HepG2 (cell line): ENCODE results near the gene SOS2. TPM values are rescaled to one million over a fixed set of nuclear protein-coding genes. Genes with fewer than 3 reads are reported as not detected.

Experiments
- ATAC-seq: fragments of 200-7000 bp; cut with Tn5 transposase; 3 replicates; pipeline ENCODE4 v1.9.1; 2020; ENCODE audit warnings: mild to moderate bottlenecking, moderate library complexity
- BruUV-seq: library from RNA; stranded (reverse); fragments of 400-500 nt; replicated peaks from 2 replicates; lab custom pipeline; 2021; lab: Mats Ljungman, UMichigan
- CTCF ChIA-PET: fragments of 300-600 bp; formaldehyde crosslinking; extraction: SDS; loops from one replicate; lab custom pipeline; 2021; ENCODE audit warnings: low total read pairs, inconsistent platforms, low intra/inter-chr PET ratio; lab: Yijun Ruan, JAX
- POLR2A ChIA-PET: fragments of 350-600 bp; sonication (Branson Sonifier 250); formaldehyde crosslinking; loops from one replicate; lab custom pipeline; 2020; ENCODE audit warnings: antibody characterized with exemption, inconsistent platforms; lab: Yijun Ruan, JAX
- DNase-seq: peaks from one replicate; pipeline ENCODE4 v3.0.0-alpha.2; 2015; ENCODE audit warnings: low spot score
- FAIRE-seq: peaks from 3 replicates; lab custom pipeline; 2011; peaks lifted over from hg19 to GRCh38; lab: Jason Lieb, UNC
- H2AFZ ChIP-seq: one replicate; pipeline ENCODE4 v1.6.1; 2011; ENCODE audit warnings: low read length, inconsistent platforms
- H3K27ac ChIP-seq: fragments of 300-600 bp; 3 replicates; pipeline ENCODE4 v1.8.0; 2011; ENCODE audit warnings: mixed run types, mild to moderate bottlenecking, mixed read lengths, low read length, inconsistent platforms; ENCODE audit not compliant: insufficient read depth; ENCODE audit errors: extremely low read length
- H3K27me3 ChIP-seq, 2 experiments: fragments of 200-600 bp in 1 of 2; 2 replicates in 1 of 2; 3 replicates in 1 of 2; pipeline versions ENCODE4 v1.6.0 to v1.8.0; 2011; ENCODE audit warnings: low read length in 2 of 2, mild to moderate bottlenecking in 2 of 2, moderate library complexity in 2 of 2, inconsistent platforms in 1 of 2; ENCODE audit not compliant: insufficient read depth in 2 of 2, control insufficient read depth in 1 of 2
- H3K36me3 ChIP-seq, 2 experiments: fragments of 200-600 bp in 1 of 2; replicated peaks in 1 of 2; 2 replicates in 1 of 2; 3 replicates in 1 of 2; pipeline versions ENCODE4 v1.5.1 to v1.8.0; 2011; ENCODE audit warnings: low read length in 2 of 2, inconsistent platforms in 1 of 2; ENCODE audit not compliant: insufficient read depth in 2 of 2, control insufficient read depth in 1 of 2
- H3K4me1 ChIP-seq: 2 replicates; pipeline ENCODE4 v1.5.1; 2012; ENCODE audit warnings: low read length, inconsistent platforms; ENCODE audit not compliant: insufficient read depth
- H3K4me2 ChIP-seq: 2 replicates; pipeline ENCODE4 v1.6.0; 2011; ENCODE audit warnings: low read depth, low read length, inconsistent platforms
- H3K4me3 ChIP-seq, 3 experiments: fragments of 200-600 bp in 1 of 3; sonication (generic), shearing (Covaris generic) in 1 of 3; replicated peaks in 1 of 3; 2 replicates each; pipeline ENCODE4 v1.5.1; 2011 to 2016; ENCODE audit warnings: low read length in 3 of 3, inconsistent platforms in 2 of 3, low read depth in 2 of 3, mild to moderate bottlenecking in 2 of 3, control low read depth in 1 of 3, mixed read lengths in 1 of 3; ENCODE audit not compliant: insufficient read depth in 1 of 3
- H3K79me2 ChIP-seq: one replicate; pipeline ENCODE4 v1.6.1; 2011; ENCODE audit warnings: low read length, inconsistent platforms; ENCODE audit not compliant: insufficient read depth
- H3K9ac ChIP-seq: 2 replicates; pipeline ENCODE4 v1.6.0; 2011; ENCODE audit warnings: mild to moderate bottlenecking, low read depth, low read length, inconsistent platforms; ENCODE audit not compliant: insufficient read depth
- H3K9me3 ChIP-seq: 2 replicates; pipeline ENCODE4 v1.5.1; 2012; ENCODE audit warnings: mild to moderate bottlenecking, low read length
- H4K20me1 ChIP-seq: 2 replicates; pipeline ENCODE4 v1.6.0; 2011; ENCODE audit warnings: inconsistent platforms, mild to moderate bottlenecking, low read length, moderate library complexity; ENCODE audit not compliant: insufficient read depth
- E2F2 ChIP-seq: sonication (generic); formaldehyde crosslinking; IDR thresholded peaks from 2 replicates; pipeline ENCODE4 v1.4.0; 2020; ENCODE audit warnings: missing genetic modification reagents, borderline replicate concordance
- ETV6 ChIP-seq: sonication (generic); formaldehyde crosslinking; conservative IDR thresholded peaks from 2 replicates; pipeline ENCODE4 v1.4.0; 2020; ENCODE audit warnings: missing genetic modification reagents
- FOXA3 ChIP-seq: IDR thresholded peaks from 2 replicates; pipeline ENCODE4 v1.6.1; 2016; ENCODE audit warnings: missing genetic modification reagents, missing compliant biosample characterization
- IKZF5 ChIP-seq: IDR thresholded peaks from 2 replicates; pipeline ENCODE4 v1.6.1; 2018; ENCODE audit warnings: missing genetic modification reagents, mild to moderate bottlenecking, missing compliant biosample characterization
- MAX ChIP-seq: IDR thresholded peaks from 2 replicates; pipeline ENCODE4 v1.6.1; 2012; ENCODE audit warnings: inconsistent platforms
- PLSCR1 ChIP-seq: sonication (generic); formaldehyde crosslinking; IDR thresholded peaks from 2 replicates; pipeline ENCODE4 v1.5.0; 2020; ENCODE audit warnings: missing genetic modification reagents, mild to moderate bottlenecking, borderline replicate concordance
- PRDM4 ChIP-seq: sonication (generic); formaldehyde crosslinking; IDR thresholded peaks from 2 replicates; pipeline ENCODE4 v1.9.0; 2021; ENCODE audit warnings: missing genetic modification reagents, borderline replicate concordance
- SNAI1 ChIP-seq: sonication (generic); formaldehyde crosslinking; IDR thresholded peaks from 2 replicates; pipeline ENCODE4 v1.5.0; 2020; ENCODE audit warnings: mild to moderate bottlenecking, missing genetic modification reagents, borderline replicate concordance
- SYNCRIP ChIP-seq: fragments of 200-400 bp; formaldehyde crosslinking; IDR thresholded peaks from 2 replicates; pipeline ENCODE4 v1.6.1; 2018; ENCODE audit warnings: mild to moderate bottlenecking, low read depth, low read length; ENCODE audit not compliant: insufficient read depth
- THYN1 ChIP-seq: sonication (generic); formaldehyde crosslinking; IDR thresholded peaks from 2 replicates; pipeline ENCODE4 v1.8.1; 2023; ENCODE audit warnings: low read depth, mild to moderate bottlenecking, moderate library complexity, missing genetic modification reagents, borderline replicate concordance
- ZBTB43 ChIP-seq: sonication (generic); formaldehyde crosslinking; conservative IDR thresholded peaks from 2 replicates; pipeline ENCODE4 v1.4.0; 2020; ENCODE audit warnings: missing genetic modification reagents
- ZNF121 ChIP-seq: sonication (generic); formaldehyde crosslinking; IDR thresholded peaks from 2 replicates; pipeline ENCODE4 v1.5.0; 2020; ENCODE audit warnings: mild to moderate bottlenecking, missing genetic modification reagents
- ZNF282 ChIP-seq: fragments of 450-650 bp; IDR thresholded peaks from 2 replicates; pipeline ENCODE4 v1.6.1; 2018; ENCODE audit not compliant: partially characterized antibody
- ZNF558 ChIP-seq: sonication (generic); formaldehyde crosslinking; IDR thresholded peaks from 2 replicates; pipeline ENCODE4 v1.9.0; 2022; ENCODE audit warnings: mild to moderate bottlenecking, missing genetic modification reagents, borderline replicate concordance
- ZNF776 ChIP-seq: sonication (generic); formaldehyde crosslinking; IDR thresholded peaks from 2 replicates; pipeline ENCODE4 v1.4.0; 2020; ENCODE audit warnings: mild to moderate bottlenecking, missing genetic modification reagents
- WGBS: methylation state at CpG from one replicate; pipeline ENCODE4 v1.1.6; 2017; ENCODE audit warnings: low lambda C conversion rate; 5-methylcytosine and 5-hydroxymethylcytosine counted together
- in situ Hi-C: cut with HindIII; loops from 2 replicates; pipeline ENCODE4 v1.10.0; 2017; ENCODE audit warnings: low pct_unique_long_range_greater_than_20kb; ENCODE audit not compliant: extremely low pct_ligation_motif_present
- intact Hi-C: fragments of 100-400 bp; cut with micrococcal nuclease; formaldehyde crosslinking; loops from one replicate; pipeline ENCODE4 v1.10.0; 2022; ENCODE audit not compliant: unreplicated experiment
- polyA plus RNA-seq, 8 experiments: library from polyadenylated mRNA; depleted of rRNA in 3 of 8; stranded (reverse) in 7 of 8; unstranded in 1 of 8; fragments of >200 nt; fragmentation: Illumina TruSeq in 4 of 8; extraction: Trizol in 4 of 8; gene quantifications; 2 replicates each; pipeline versions ENCODE4 v1.2.1 to v1.2.3, GENCODE V29; 2011 to 2016; ENCODE audit warnings: low read depth in 4 of 8, missing spikeins in 1 of 8, mixed read lengths in 1 of 8; ENCODE audit not compliant: insufficient read depth in 1 of 8
- total RNA-seq, 5 experiments: library from RNA; depleted of rRNA; stranded (reverse); fragments of >200 nt; fragmentation: Illumina TruSeq; extraction: Trizol; gene quantifications; 2 replicates each; pipeline ENCODE4 v1.2.3, GENCODE V29; 2016; ENCODE audit warnings: low read depth in 1 of 5

SOS2 gene
- total and polyA plus RNA-seq, 2 of the 13 experiments (the other 11 are each of a cell fraction or from before 2014, with no cell fraction given), result 9.3 to 12.1 TPM

GRCh38 chr14:50242566-50243310 is 11.4 kb upstream of the SOS2 start (continued):
- no peak for TF ChIP-seq PRDM4
- no peak for TF ChIP-seq ZNF776 (CRISPR knock-in tag)
- TF ChIP-seq ZNF121, result no peak
- no peak for TF ChIP-seq SYNCRIP

GRCh38 chr14:50242096-50242495 is 10.7 kb upstream of the SOS2 start:
- POLR2A ChIA-PET, result no interaction called here
- TF ChIP-seq ETV6 (CRISPR knock-in tag) (no peak), SNAI1 (CRISPR knock-in tag) (no peak), THYN1 (CRISPR knock-in tag) (no peak), MAX (no peak), ZNF282 (no peak), ZNF558 (CRISPR knock-in tag) (no peak), E2F2 (CRISPR knock-in tag) (no peak), ZBTB43 (CRISPR knock-in tag) (no peak), FOXA3 (no peak), PLSCR1 (no peak), IKZF5 (CRISPR knock-in tag) (no peak)

More at GRCh38 chr14:50242096-50242495, 10.7 kb upstream of the SOS2 start:
- H4K20me1 ChIP-seq, result no peaks in the 10 kb centered on the region
- H3K4me1 ChIP-seq, result peaks cover 25% of the 10 kb centered on the region
- no peaks in the 10 kb centered on the region for H3K9me3 ChIP-seq
- no peak overlapping the region for H3K9ac ChIP-seq
- no peak for FAIRE-seq
- ATAC-seq, result no peak
- intact Hi-C loops, result no loop called here
- H3K79me2 ChIP-seq, result no peaks in the 10 kb centered on the region
- in situ Hi-C loops, result loop anchor here (25.0 kb wide), 1 partner anchor 380 kb away; the partner anchor contains the start of gene NEMF
- no peak for DNase-seq
- no peak overlapping the region for H3K4me3 ChIP-seq
- BruUV-seq, result no TSS peak
- H3K4me2 ChIP-seq, result no peak overlapping the region
- WGBS, result 100% methylated on average over 1 of the region's 1 CpG
- no peaks in the 10 kb centered on the region for H3K27me3 ChIP-seq
- H3K36me3 ChIP-seq, result no peaks in the 10 kb centered on the region
- no peak overlapping the region for H3K27ac ChIP-seq
- no peak overlapping the region for H2AFZ ChIP-seq
- CTCF ChIA-PET, result no interaction called here
